Esophagus muscularis mucosa (tissue), 3 donors: Measurements from ENCODE around the gene TEX14.

ENCODE experiments used
- POLR2A ChIP-seq: fragments of 450-650 bp; IDR thresholded peaks from one replicate; pipeline ENCODE4 v1.6.1; 2017; ENCODE audit warnings: antibody characterized with exemption, moderate library complexity, mild to moderate bottlenecking, low read depth
- POLR2AphosphoS5 ChIP-seq, 2 donors: sonication (generic); formaldehyde crosslinking; IDR thresholded peaks; one replicate each; pipeline ENCODE4 v1.6.1; 2017; ENCODE audit warnings: antibody characterized with exemption in 2 of 2
- TF ChIP-seq, protein P1 (sequence below), 3 experiments: fragments of 200-600 bp in 2 of 3; fragments of 450-650 bp in 1 of 3; sonication (generic) in 2 of 3; IDR thresholded peaks; one replicate each; pipeline ENCODE4 v1.5.1; 2017 to 2019; ENCODE audit warnings: antibody characterized with exemption in 3 of 3, mild to moderate bottlenecking in 2 of 3, moderate library complexity in 1 of 3

DNA sequence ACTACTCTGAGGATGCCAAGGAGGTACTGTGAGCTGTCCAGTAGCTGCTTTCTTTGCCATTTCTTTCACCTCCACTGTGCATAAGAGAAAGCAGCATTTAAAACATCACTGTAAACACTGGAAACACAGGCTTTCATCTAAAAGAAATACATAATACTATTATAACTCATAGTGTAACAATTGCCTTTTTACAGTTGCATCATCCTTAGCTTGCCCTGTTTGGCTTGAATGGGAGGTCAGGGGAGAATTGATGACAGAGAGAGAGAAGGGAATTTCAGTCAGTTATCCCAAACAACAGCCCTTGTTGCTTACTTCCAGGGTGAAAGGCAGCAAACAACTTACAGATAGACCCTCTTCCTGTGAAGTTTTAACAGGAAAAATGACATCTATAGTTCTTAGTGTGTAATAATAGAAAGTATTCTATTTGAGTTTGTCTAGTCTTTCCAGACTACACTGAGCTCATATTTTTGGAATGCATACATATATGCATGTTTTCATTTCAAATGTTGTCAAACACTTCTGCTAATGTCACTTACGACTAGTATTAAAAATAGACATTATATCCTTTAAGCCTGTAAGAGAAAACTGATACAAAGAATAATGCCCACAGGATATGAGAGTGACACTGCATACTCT, 105.7 kb downstream of the TEX14 start:
- TF ChIP-seq, protein P1, sequence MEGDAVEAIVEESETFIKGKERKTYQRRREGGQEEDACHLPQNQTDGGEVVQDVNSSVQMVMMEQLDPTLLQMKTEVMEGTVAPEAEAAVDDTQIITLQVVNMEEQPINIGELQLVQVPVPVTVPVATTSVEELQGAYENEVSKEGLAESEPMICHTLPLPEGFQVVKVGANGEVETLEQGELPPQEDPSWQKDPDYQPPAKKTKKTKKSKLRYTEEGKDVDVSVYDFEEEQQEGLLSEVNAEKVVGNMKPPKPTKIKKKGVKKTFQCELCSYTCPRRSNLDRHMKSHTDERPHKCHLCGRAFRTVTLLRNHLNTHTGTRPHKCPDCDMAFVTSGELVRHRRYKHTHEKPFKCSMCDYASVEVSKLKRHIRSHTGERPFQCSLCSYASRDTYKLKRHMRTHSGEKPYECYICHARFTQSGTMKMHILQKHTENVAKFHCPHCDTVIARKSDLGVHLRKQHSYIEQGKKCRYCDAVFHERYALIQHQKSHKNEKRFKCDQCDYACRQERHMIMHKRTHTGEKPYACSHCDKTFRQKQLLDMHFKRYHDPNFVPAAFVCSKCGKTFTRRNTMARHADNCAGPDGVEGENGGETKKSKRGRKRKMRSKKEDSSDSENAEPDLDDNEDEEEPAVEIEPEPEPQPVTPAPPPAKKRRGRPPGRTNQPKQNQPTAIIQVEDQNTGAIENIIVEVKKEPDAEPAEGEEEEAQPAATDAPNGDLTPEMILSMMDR (IDR thresholded peaks at IDR 0.05), result no peak
- TF ChIP-seq POLR2A, result no peak
- TF ChIP-seq POLR2AphosphoS5 (IDR thresholded peaks at IDR 0.05), result no peak
